Dermis blood vessel endothelial cell (primary cell): ENCODE measurements around the gene CASZ1. TPM values are rescaled to one million over a fixed set of nuclear protein-coding genes. Genes with fewer than 3 reads are reported as not detected.

Experiments used
- DNase-seq: peaks from one replicate; pipeline ENCODE4 v3.0.0; 2010
- total RNA-seq: library from RNA; depleted of rRNA; stranded (reverse); fragments of >200 nt; gene quantifications from 2 replicates; pipeline ENCODE4 v1.2.3, GENCODE V29; 2014

Gene CASZ1
- total RNA-seq, 1 donor from 2014 or later, result 4.3 TPM

DNA sequence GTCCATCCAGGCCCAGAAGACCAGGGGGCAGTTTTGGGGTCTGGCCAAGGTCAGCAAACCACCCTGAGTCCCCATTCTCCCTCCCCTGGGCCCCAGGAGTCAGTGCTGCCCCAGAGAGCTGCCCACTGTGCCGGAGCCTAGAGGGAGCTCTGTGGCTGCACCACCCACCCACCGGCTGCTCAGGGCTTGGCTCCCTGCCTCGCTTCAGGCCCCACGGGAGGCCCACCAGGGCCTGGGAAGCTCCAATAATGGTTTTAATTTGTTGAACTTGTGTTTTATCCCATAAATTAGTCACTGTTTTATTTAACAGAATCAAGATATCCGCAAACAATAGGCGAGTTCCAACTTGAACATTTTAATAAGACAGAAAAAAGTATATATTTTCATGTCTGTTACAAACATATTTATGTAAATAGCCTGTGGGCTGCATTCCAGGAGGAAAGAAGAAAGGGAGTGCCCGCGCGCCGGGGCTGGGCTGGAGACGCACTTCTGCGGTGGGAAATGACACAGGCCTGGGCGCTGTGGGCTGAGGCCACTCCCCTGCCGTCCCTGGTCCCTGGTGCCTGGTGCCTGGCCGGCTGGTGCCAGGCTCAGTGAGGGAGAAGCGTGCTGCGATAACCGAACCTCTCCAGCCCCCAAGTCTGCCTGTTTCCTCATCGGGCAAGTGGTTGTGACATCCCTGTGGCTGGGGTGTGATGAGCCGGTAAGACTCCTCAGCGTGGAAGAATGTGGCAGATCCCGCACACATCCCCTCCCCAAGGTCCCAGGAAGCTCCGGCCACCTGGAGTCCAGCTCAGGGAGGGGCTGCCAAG is 161.2 kb downstream of the CASZ1 start:
- DNase-seq, result no peak

DNA sequence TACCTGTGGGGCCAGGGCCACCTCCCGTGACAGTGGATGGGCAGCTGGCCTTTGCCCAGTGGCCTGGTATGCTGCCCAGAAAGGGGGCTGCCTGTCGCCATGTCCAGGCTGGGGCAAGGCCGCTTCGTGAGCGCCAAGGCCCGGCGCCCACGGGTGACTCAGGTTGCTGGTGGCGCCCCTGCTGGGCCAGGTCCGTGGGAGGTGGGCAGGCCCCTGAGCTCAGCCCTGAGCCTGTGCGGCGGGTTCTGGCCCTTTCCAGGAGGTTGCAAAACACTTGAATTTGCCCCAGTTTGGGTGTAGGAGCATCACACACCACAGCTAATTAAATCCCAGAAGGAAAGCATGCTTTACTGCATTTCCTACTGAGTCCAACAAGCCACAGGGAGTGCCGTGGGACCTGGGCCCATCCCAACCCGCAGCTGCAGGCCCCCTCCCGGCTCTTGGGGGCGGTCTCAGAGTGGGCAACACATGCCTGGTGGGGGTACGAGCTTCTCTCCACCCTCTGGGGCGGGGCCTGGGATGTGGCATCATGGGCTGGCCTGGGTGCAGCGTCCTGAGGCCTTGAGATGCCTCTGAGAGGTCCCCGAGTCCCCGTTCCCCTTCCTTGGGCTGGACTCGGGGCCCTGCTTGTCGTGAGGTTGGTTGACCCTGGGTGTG is 161.9 kb downstream of the CASZ1 start:
- no peak for DNase-seq

GRCh38 chr1:10634075-10634427 is 162.4 kb downstream of the CASZ1 start:
- DNase-seq, result no peak

GRCh38 chr1:10633416-10633815 is 163.0 kb downstream of the CASZ1 start:
- no peak for DNase-seq

DNA sequence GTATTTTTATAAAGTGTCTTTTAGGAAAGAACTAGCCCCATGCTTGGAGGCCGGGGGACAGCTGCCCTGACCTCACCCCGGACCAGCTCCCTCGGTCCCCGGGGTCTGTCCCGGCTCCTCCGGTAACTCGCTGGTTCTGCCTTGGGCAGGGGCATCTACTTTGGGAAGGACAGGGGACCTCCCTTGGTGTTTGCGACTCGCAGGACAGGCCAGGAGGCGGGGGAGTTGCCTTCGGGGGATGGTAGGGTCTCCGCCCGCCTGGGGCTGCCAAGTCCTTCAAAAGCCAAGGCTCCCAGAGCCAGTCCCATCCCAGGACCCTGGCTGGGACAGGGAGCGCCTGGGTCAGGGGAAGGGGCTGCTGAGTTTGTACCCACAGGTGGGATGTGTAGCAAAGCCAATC is 163.8 kb downstream of the CASZ1 start:
- DNase-seq, result no peak

DNA sequence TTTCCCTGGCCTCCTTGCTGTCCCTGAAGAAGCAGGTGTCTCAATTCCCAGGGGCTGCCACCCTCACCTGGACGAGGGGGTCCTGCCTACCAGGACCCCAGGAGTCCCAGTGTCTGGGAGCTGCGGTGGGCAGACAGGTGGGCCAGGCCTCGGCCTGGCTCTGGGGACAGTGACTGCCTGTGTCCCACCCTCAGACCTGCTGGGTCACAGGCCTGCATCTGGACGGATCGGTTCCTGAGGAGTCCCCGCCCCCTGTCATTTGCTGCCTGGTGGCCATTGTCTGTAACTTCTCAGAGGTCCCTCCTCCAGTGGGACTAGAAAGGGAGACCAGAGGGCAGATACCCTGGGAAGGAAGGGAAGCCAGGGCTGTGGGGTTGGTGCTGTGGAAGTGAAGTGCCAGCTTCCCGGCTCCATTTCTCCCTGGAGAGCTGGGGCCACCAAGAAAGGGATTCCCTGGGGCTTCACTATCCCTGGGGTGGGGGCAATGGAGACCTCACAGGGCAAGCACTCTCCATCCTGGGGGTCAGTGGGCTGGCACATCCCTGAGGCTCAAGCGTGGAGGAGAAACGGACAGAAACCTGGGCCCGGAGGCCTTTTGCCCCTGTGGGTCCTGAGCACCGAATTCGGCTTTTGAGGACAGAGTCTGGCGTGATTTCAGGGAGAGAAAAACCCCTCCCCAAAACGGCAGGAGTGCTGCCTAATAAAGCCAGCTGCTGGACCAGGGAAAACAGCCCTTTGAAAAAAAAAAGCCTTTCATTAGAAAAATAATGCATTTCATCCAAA is 164.4 kb downstream of the CASZ1 start:
- no peak for DNase-seq

DNA sequence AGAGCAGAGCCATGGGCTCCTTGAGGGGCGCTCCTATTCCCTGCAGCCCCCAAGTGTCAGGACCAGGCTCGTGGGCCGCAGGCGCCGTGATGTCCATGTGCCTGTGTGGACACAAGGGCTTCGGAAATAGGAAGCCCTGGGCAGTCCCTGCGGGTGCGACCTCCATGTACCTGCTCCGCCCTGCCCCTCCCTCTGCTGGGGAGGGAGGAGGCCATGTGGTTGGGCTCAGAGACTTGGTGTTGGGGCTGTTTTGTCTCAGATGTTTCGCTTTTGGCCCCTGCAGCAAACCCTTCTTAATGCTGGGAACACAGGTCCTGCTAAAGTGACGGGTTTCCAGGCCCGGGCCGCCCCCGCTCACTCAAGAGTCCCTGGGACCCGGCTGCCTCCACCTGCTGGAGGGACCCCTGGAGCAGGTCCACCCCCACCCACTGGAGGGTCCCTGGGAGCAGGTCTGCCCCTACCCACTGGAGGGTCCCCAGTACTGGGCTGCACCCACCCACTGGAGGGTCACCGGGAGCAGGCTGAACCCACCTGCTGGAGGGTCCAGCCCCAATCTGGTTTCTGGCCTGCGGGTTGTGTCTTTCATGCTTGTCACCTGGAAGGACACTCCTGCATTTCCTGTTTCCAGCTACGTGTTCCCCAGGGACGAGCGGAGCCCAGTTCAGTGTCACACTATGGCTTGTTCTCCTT is 165.2 kb downstream of the CASZ1 start:
- no peak for DNase-seq

DNA sequence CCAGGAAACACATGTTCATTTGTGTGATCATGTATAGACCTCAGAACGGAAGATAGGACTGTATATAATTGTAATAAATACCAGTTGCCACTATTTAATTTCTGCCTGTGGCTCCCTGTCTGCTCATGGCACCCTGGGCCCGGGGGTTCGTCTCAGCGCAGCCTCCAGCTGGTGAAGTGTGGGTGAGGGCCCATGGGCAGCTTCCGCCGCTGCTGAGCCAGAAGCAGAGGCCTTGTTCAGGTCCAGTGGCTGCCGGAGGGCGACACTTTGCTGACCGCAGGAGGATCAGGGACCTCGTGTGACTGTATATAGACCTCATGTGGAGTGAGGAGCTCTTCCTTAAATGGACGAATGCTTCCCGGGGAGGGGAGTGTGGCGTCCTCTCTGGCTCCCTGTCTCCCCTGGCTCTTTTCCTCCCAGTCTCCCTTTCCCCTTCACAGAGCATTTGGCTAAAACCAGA is 165.8 kb downstream of the CASZ1 start:
- DNase-seq, result no peak

GRCh38 chr1:10629816-10630571 is 166.5 kb downstream of the CASZ1 start:
- DNase-seq, result no peak

DNA sequence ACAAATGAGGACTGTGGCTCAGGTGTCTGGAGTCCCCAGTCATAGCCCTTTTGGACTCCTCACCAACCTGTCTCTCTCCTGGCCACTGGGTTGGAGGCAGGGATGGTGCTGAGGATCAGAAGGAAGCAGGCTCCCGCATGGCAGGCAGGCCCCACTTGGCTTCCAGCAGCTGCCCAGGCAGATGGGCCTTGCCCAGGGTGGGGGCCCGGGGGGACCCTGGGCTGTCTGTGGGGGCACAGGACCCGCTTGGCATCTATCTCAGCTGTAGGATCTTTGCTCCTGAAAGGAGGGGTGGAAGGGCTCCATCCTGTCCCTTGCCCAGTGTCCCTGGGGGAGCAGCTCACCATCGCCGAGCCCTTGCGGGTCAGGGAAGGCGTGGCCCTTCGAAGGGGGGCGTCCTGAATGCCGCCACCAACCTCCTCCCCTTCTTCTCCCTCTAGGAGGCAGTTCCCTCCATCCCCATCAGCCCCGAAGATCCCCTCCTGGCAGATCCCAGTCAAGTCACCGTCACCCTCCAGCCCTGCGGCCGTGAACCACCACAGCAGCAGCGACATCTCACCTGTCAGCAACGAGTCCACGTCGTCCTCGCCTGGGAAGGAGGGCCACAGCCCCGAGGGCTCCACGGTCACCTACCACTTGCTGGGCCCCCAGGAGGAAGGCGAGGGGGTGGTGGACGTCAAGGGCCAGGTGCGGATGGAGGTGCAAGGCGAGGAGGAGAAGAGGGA is 167.2 kb downstream of the CASZ1 start:
- no peak for DNase-seq

GRCh38 chr1:10628685-10629084 is 167.8 kb downstream of the CASZ1 start:
- DNase-seq, result no peak

- no peak for DNase-seq
These were observed 169.5 kb downstream of the CASZ1 start for GRCh38 chr1:10626791-10627410.

DNA sequence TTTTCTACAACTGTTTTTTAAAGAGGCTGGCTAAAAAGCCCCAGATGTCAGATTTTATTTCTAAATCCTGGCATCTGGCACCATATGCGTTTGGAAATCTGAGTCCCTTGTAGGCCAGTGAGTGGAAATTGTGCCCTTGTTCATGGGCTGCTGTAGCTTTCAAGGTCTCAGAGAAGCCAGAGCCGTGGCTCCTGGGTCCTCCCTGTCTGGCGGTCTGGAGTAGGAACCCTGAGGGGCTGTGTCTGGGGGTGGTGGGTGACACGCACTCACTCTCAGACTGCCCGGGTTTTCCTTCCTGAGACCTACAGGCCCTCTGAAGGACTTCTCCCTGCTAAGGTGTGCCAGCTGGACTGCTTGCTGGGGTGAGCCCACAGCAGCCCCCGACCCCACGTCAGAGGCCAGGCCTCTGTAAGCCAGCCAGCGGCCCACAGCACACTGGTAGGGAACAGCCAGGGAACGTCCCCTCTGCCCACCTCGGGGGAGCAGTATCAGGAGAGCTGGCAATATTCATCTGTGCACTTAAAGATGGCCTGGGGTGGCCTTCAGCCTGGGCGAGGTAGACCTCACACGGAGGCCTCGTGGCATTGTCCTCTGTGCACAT is 170.2 kb downstream of the CASZ1 start:
- no peak for DNase-seq

DNA sequence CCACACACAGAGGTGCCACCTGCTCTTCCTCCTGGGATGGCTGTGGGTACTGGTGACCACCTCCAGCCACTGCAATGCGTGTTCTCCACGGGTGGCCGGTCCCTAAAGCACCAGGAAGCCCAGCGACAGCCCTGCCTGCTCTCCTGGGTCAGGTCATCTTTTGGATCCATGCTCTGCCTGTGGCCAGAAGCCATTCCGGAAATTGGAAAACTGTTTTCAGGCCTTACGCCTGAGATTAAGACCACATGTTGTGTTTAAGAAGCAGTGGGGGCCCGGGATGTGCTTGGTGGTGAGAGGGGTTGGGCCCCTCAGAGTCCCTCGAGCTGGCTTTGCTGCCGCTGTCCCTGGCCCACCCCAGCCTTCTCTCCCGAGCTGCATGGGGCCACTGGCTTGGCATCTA is 170.9 kb downstream of the CASZ1 start:
- no peak for DNase-seq

DNA sequence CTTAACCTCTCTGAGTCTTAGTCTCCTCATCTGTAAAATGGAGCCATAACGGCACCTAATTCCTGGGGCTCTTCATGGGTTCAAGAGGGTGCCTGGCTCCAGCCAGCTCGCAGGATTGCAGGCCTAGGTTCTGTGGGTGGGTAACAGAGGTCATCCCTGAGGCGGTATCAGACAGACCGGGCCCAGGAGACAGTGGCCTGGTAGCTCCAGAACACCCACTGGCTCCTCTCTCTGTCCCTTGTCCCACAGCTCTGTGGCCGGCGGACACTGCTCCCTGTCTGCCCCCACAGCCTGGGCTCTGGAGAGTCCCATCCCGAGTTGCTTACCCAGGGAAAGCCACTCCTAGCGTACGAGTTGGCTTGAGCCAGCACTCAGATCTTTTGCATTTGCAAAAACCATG is 171.4 kb downstream of the CASZ1 start:
- no peak for DNase-seq

DNA sequence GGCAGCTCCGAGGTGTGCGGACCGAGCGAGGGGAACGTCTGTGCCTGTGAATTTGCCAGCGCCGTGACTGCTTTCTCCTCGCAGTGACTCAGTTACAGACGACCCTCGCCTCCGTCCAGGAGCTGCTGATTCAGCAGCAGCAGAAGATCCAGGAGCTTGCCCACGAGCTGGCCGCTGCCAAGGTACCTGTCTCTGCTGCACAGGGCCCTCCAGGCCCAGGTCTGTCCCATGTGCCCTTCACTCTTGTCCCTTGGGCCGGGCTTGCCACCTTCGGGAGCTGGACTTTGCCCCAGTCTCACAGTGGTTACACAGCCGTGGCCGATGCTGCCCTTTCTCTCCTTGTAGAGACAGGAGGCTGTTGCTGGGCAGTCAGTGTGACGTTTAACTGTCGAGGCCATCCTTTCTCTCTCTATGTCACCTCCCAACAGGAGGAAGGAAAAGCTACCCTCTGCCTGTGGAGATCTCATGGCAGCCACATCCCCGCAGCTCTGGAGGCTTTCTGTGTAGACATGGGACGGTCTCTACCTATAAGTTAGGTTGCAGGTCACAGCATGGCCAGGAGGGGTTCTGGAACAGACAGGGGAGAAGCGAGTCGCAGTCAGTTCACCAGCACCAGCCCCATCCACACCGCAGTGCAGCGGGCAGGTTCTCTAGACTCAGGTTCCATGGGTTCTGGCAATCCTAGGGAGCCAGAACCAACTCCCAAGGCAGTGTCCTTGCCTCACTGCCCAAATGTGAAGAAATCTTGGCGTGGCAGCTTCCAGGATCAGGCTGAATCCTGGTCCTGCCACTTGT is 172.0 kb downstream of the CASZ1 start:
- no peak for DNase-seq

- DNase-seq, result no peak
These were observed 172.7 kb downstream of the CASZ1 start for GRCh38 chr1:10623686-10624145.

DNA sequence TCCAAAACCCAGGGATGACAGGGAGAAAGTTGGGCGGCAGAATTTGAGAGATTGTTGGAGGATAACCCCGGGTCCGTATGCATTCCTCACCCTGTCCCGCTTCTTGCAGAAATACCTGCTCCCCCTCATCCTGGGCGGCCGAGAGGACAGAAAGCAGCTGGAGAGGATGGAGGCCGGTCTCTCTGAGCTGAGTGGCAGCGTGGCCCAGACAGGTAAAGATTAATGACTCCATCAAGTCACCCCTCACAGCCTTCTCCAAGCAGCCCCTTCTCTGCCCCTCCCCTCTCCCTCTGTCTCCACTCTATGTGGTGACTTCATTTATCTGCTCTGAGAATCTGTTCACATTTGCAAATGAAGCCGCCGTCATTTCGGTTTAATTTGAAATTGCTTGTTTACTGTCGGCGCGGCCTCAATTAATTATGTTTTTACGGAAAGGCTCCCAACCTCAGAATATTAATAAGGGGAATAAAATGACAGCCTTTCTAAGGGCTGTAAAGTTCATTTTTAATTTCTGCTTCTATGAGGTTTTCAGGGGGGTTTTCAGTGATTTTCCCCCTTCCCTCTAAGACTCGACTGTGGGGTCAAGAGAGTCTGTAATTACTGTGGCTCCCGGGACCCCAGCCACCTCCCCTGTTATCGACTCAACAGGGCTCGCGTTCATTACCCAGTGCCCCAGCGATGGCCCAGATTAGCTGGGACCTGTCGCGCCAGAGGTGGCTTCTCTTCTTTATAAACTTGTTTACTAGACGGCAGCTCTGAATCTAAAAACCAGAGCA is 173.3 kb downstream of the CASZ1 start:
- no peak for DNase-seq

DNA sequence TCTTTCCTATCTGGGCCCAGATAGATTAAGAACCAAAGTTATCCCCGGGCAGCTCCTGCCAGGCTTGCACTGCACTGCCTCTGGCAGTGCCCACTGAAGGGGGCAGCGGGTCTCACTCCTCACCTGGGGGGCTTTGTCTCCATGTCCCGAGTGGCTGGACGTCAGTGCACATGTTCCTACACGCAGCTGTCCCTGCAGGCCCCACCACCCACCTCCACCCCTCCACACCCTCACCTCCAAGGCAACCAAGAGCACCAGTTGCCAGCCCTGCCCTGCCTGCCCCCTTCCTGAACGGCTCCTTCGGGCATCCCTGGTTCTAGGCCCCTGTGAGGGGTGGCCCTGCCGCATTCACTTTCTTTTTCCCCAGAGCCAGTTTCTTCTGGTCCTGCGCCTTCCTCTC is 174.5 kb downstream of the CASZ1 start:
- DNase-seq, result no peak
